Stimulated activated CD8-positive, alpha-beta memory T cell treated with anti-CD3 and anti-CD28 coated beads, Interleukin-15, amount 100 ng/mL, for 24 hours (primary cell): ENCODE results near the gene TRMO.

Experiments used
- DNase-seq: peaks from one replicate; pipeline ENCODE4 v3.0.0-alpha.2; 2020; ENCODE audit warnings: low read depth

TRMO gene

DNA sequence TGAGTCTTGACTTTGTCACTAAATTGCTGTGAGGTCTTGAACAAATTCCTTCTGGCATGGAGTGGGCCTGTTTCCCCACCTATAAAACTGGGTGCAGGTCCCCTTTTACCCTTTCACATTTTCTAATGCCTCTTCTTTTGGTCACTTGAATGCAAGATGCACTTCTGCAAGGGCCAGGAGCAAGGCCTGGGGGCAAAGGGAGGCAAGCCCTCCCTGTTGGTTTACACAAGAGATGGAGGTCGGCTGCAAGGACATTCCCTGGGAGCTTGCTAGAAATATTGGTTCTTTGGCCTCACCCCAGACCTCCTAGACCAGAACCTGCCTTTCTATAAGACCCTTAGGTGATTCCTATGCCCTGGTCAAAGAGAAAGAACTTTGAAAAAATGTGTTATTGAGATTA lies 63.5 kb downstream of the TRMO start:
- DNase-seq = no peak

DNA sequence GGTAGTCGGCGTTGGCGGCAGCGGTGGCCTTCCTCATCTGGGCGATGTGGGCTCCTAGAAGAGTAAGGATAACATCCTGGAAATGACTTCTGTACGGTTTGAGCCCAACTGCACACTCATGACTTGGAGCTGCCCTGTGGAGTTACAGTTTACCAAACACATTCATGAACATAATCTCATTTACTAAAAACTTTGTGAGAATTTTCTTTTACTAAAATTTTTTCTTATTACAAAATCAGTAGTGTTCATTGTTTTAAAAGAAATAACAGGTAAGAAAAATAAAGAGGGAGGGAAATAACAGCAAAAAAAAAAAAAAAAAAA lies 63.9 kb downstream of the TRMO start:
- DNase-seq = no peak

DNA sequence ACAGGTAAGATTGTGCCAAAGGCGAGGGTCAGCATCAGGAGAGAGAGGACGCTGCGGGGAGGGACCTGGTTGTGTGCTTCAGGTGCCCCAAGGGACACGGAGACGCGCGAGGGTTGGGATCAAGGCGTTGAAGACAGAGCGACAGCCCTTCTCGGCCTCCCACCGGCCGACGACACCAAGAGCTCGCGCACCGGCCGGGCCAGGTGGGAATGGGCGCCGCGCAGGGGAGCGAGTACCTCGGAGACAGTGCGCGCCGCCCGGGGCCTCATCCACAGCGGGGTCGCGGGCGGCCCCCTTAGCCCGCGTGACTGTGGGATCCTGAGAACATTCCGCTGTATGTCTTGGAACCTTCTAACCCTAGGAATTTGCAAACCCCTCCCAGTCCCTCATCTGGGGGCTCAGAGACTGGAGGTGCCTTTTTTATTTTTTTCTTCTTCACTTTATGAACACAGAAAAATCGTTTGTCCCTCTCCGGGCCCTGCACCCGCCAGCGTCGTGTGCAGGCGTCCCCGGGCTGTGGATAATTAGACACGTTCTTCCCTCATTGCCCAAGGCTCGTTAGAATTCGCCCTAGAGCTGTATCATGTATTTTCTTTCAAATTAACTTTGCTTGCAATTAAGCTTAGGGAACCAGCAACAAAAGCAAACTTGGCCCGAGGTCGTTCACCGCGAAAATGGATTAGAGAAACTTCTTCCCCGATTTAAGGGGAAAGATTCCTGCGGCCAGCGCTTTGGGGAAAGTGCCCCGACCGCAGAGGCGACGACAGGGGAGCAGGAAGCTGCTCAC lies 64.5 kb downstream of the TRMO start:
- no peak for DNase-seq

DNA sequence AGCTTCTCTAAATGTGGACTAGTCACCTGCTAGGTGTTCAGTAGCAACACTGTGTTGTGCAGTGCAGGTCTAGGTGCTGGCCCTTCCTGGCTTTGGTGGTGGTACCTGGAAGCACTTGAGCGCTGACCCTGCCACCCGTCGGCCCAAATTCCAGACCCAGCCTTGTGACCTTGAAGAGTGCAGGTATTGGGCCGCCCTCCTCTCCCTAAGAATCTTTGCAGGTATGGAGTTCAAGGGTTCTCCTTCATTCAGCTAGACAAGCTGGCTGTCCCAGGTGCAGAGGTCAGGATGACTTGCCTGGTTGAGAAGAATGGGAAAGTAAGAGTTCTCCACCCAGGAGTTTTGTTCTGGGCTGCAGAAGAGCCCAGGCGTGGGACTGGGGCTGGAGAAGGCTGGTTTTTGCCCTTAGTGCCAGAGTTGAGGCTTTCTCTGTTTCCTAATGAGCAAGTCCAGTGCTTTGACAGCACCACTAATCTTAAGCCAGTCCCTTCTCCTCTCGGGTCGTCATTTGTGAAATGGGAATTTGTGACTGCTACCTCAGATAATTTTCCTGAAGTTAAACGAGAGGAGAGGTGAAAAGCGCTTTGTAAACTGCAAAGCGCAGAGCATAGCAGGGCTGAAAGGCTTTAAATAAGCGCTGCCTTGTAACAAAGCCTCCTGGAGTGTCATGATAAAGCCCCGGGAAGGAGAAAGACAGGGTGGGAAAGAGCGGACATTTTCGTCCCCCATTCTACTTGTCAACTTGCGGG lies 65.3 kb downstream of the TRMO start:
- no peak for DNase-seq

DNA sequence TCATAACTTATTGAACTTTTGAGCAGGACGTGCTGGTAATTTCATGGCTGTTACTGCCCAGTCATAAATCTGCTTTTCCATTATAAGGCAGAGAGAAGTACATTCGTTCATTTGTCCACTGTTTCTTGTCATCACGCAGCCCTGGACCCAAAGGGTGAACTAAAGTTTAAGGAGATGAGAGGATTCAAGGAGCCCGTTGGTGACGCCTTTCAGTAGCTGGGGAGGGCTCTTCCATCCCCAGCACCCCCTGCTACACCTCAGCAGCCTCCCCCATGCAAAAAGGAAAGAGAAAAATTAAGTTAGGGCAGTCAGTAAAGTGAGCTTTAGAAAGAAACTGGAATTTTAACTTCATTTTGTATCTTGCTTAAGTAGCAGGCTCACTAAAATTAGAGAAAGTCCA lies 66.4 kb downstream of the TRMO start:
- no peak for DNase-seq

DNA sequence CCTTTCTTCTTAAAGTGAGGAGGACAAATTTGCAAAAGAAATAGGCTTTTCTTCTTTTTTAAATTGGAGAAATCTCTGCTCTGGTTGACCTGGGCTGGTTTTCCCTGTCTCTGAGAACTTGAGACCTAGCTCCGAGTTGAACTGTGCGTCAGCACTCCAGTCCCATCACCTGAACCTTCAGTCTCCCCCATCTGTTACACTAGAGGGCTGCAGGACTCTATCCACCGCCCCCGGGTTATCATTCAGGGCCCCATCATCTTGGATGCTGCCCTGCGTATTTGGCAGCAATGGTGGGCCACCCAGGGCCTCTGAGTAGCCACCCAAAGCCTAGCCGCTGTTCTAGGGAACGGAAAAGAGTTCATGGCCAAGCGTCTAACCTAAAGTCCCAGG lies 66.8 kb downstream of the TRMO start:
- DNase-seq = no peak

DNA sequence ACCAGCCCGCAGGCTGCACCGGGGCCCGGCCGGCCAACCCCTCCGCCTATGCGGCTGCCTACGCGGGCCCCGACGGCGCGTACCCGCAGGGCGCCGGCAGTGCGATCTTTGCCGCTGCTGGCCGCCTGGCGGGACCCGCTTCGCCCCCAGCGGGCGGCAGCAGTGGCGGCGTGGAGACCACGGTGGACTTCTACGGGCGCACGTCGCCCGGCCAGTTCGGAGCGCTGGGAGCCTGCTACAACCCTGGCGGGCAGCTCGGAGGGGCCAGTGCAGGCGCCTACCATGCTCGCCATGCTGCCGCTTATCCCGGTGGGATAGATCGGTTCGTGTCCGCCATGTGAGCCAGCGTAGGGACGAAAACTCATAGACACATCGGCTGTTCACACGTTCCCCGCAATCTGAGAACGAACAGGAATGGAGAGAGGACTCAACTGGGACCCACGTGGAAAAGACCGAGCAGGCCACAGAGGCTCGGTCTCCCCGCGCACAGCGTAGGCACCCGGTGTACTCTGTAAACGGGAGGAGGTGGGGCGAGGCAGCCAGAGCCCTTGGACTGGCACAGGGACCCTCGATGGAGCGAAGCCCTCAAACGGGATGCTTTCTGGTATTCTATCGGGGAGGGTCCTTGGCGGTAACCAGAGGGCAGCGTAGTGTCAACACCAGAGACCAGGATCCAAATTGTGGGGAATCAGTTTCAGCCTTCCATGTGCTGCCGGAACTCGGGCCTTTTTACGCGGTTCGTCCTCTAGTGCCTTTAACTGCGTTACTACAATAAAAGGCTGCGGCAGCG lies 67.4 kb downstream of the TRMO start:
- no peak for DNase-seq
